Stimulated activated CD8-positive, alpha-beta memory T cell treated with anti-CD3 and anti-CD28 coated beads, Interleukin-4, amount 100 ng/mL, for 48 hours (primary cell): ENCODE data around the gene CDH6.
"Not testable (repeated sequence)": the region's sequence is repeated elsewhere in the genome, so short reads cannot be mapped to it uniquely, and the experiment has no call there.

Experiments
- DNase-seq: peaks from one replicate; pipeline ENCODE4 v3.0.0-alpha.2; 2020

Gene CDH6

GRCh38 chr5:31333475-31333874, 140.0 kb downstream of the CDH6 start:
- no peak for DNase-seq

- DNase-seq = no peak
These were observed 140.8 kb downstream of the CDH6 start for GRCh38 chr5:31334061-31334860.

- no peak for DNase-seq
These were observed 142.0 kb downstream of the CDH6 start for GRCh38 chr5:31335456-31335855.

GRCh38 chr5:31343946-31344345, 150.5 kb downstream of the CDH6 start:
- no peak for DNase-seq

- DNase-seq = no peak
These were observed 153.5 kb downstream of the CDH6 start for GRCh38 chr5:31346896-31347551.

GRCh38 chr5:31347552-31347905, 154.0 kb downstream of the CDH6 start:
- no peak for DNase-seq

- no peak for DNase-seq
These were observed 156.9 kb downstream of the CDH6 start for GRCh38 chr5:31350395-31350794.

GRCh38 chr5:31355337-31355736, 161.9 kb downstream of the CDH6 start:
- DNase-seq = no peak

- no peak for DNase-seq
These were observed 163.6 kb downstream of the CDH6 start for GRCh38 chr5:31357038-31357437.

- DNase-seq = no peak
These were observed 166.4 kb downstream of the CDH6 start for GRCh38 chr5:31359839-31360238.

GRCh38 chr5:31361234-31361633, 167.7 kb downstream of the CDH6 start:
- no peak for DNase-seq

- not testable (repeated sequence) for DNase-seq
These were observed 168.4 kb downstream of the CDH6 start for GRCh38 chr5:31361704-31362528.

- no peak for DNase-seq
These were observed 169.0 kb downstream of the CDH6 start for GRCh38 chr5:31362529-31362900.

- no peak for DNase-seq
These were observed 169.6 kb downstream of the CDH6 start for GRCh38 chr5:31362931-31363568.

GRCh38 chr5:31364881-31365636, 171.6 kb downstream of the CDH6 start:
- DNase-seq = no peak

- DNase-seq = no peak
These were observed 172.3 kb downstream of the CDH6 start for GRCh38 chr5:31365776-31366175.

GRCh38 chr5:31366941-31367340, 173.5 kb downstream of the CDH6 start:
- no peak for DNase-seq

- no peak for DNase-seq
These were observed 178.6 kb downstream of the CDH6 start for GRCh38 chr5:31372124-31372523.

- DNase-seq = no peak
These were observed 182.7 kb downstream of the CDH6 start for GRCh38 chr5:31375999-31376720.

GRCh38 chr5:31377274-31377946, 183.9 kb downstream of the CDH6 start:
- DNase-seq = no peak

- no peak for DNase-seq
These were observed 184.7 kb downstream of the CDH6 start for GRCh38 chr5:31378136-31378535.
